ENCODE results near the gene ACOXL. TPM values are rescaled to one million over a fixed set of nuclear protein-coding genes. Genes with fewer than 3 reads are reported as not detected.

ACOXL gene
- total RNA-seq, 6 experiments from 2014 or later, result not detected

GRCh38 chr2:111046670-111047069, 314.3 kb downstream of the ACOXL start:
- intact Hi-C loops (cut with DNase I), result no loop called here
- DNase-seq (no peak), ATAC-seq (no peak)
- Histone ChIP-seq H3K27ac (no peak overlapping the region), H3K9me3 (no peaks in the 10 kb centered on the region), H3K4me1 (no peaks in the 10 kb centered on the region), H3K36me3 (no peaks in the 10 kb centered on the region), H3K27me3 (no peaks in the 10 kb centered on the region), H3K4me3 (no peak overlapping the region)
- 76% methylated on average over 5 of the region's 5 CpGs for WGBS (ENCODE audit: insufficient coverage, low coverage, low lambda C conversion rate, missing lambda C conversion rate)
- TF ChIP-seq POLR2A (IDR thresholded peaks at IDR 0.05), result no peak
- no peak for TF ChIP-seq CTCF (IDR thresholded peaks at IDR 0.05)

- intact Hi-C loops (cut with DNase I), result no loop called here
- TF ChIP-seq POLR2A (IDR thresholded peaks at IDR 0.05) (no peak), CTCF (IDR thresholded peaks at IDR 0.05) (no peak)
- no peak overlapping the region for H3K27ac ChIP-seq
- H3K27me3 ChIP-seq, result no peaks in the 10 kb centered on the region
- no peaks in the 10 kb centered on the region for H3K36me3 ChIP-seq
- H3K4me3 ChIP-seq, result no peak overlapping the region
- H3K9me3 ChIP-seq, result no peaks in the 10 kb centered on the region
- no peak for DNase-seq
- no peak for ATAC-seq
- 71% methylated on average over 9 of the region's 12 CpGs for WGBS (ENCODE audit: insufficient coverage, low coverage, low lambda C conversion rate, missing lambda C conversion rate)
- no peaks in the 10 kb centered on the region for H3K4me1 ChIP-seq
Measured at GRCh38 chr2:111048856-111049768, 316.7 kb downstream of the ACOXL start.

GRCh38 chr2:111049792-111050640, 317.6 kb downstream of the ACOXL start:
- no peak overlapping the region for H3K27ac ChIP-seq
- H3K36me3 ChIP-seq, result no peaks in the 10 kb centered on the region
- H3K4me1 ChIP-seq, result no peaks in the 10 kb centered on the region
- TF ChIP-seq CTCF (IDR thresholded peaks at IDR 0.05) (no peak), POLR2A (IDR thresholded peaks at IDR 0.05) (no peak)
- intact Hi-C loops (cut with DNase I), result no loop called here
- H3K4me3 ChIP-seq, result no peak overlapping the region
- H3K27me3 ChIP-seq, result no peaks in the 10 kb centered on the region
- 81% methylated on average over 8 of the region's 8 CpGs for WGBS (ENCODE audit: insufficient coverage, low coverage, low lambda C conversion rate, missing lambda C conversion rate)
- peak in 1 of 4 donors; percentile 27 for ATAC-seq
- DNase-seq, result no peak
- no peaks in the 10 kb centered on the region for H3K9me3 ChIP-seq

GRCh38 chr2:111050701-111051376, 318.5 kb downstream of the ACOXL start:
- 54% methylated on average over 8 of the region's 9 CpGs for WGBS (ENCODE audit: insufficient coverage, low coverage, low lambda C conversion rate, missing lambda C conversion rate)
- no peak overlapping the region for H3K27ac ChIP-seq
- peak in 1 of 4 donors; percentile 25 for ATAC-seq

More at GRCh38 chr2:111050701-111051376, 318.5 kb downstream of the ACOXL start:
- TF ChIP-seq POLR2A (IDR thresholded peaks at IDR 0.05) (no peak), CTCF (IDR thresholded peaks at IDR 0.05) (no peak)
- DNase-seq, result no peak
- Histone ChIP-seq H3K4me3 (no peak overlapping the region), H3K27me3 (no peaks in the 10 kb centered on the region), H3K4me1 (no peaks in the 10 kb centered on the region), H3K9me3 (no peaks in the 10 kb centered on the region), H3K36me3 (no peaks in the 10 kb centered on the region)
- intact Hi-C loops (cut with DNase I), result no loop called here

All from right lobe of liver (tissue), 6 donors.